ENCODE results near the gene MOB3C.

GRCh38 chr1:46563341-46563740, 53.3 kb downstream of the MOB3C start:
- TF ChIP-seq YY1 (IDR thresholded peaks at IDR 0.05; ENCODE audit: insufficient read depth, insufficient read length) (no peak), ZNF274 (IDR thresholded peaks at IDR 0.05; ENCODE audit: low read depth, low read length) (no peak)
